Fibroblast of pulmonary artery (primary cell): ENCODE measurements around the gene TENM4.

Source experiments
- DNase-seq: peaks from one replicate; pipeline ENCODE4 v3.0.0-alpha.2; 2010; ENCODE audit warnings: low read depth
- H3K4me3 ChIP-seq: replicated peaks from 2 replicates; pipeline ENCODE4 v1.5.1; 2011; ENCODE audit warnings: low read depth, mild to moderate bottlenecking, control low read depth, low read length, moderate library complexity
- TF ChIP-seq, protein P1 (sequence below): IDR thresholded peaks from 2 replicates; pipeline ENCODE4 v1.5.1; 2011; ENCODE audit warnings: mild to moderate bottlenecking, control low read depth, low read length, inconsistent platforms; ENCODE audit errors: missing control alignments

Gene TENM4

DNA sequence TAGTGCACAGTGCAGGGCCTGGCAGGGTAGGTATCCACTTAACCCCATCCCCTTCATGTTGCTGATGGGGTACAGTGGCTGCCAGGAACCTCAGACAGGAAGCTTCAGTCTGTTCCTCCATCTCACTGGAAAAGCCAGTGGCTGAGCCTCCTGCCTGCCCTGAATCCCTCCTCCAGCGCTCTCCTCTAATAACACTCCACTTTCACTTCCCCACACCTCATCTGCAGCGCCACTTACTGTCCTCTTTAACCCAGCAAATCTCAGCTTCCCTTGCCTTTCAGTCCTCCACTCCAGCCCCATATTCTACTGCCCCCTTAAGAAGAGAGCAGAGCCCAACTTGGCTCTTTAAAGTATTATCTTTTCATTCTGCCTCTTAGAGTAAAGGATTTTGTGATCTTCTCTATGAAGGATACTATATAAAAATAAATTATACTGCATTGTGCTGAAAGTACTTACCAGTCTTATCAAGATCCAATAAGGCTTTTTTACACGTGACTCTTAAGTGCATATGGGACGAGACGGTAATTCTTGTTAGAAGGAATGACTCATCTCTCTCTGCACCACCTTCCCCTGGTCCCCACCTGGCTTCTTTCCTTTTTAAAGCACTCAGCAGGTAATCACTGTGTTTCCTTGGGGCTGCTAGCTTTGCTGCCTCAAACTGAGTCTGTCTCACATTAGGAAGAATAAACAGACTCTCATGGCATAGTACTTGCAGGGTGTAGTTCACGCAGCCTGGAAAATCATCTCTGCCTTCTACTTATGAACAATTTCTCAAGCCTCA, 628.1 kb downstream of the TENM4 start:
- no peak for DNase-seq
- no peak overlapping the region for H3K4me3 ChIP-seq
- TF ChIP-seq, protein P1, sequence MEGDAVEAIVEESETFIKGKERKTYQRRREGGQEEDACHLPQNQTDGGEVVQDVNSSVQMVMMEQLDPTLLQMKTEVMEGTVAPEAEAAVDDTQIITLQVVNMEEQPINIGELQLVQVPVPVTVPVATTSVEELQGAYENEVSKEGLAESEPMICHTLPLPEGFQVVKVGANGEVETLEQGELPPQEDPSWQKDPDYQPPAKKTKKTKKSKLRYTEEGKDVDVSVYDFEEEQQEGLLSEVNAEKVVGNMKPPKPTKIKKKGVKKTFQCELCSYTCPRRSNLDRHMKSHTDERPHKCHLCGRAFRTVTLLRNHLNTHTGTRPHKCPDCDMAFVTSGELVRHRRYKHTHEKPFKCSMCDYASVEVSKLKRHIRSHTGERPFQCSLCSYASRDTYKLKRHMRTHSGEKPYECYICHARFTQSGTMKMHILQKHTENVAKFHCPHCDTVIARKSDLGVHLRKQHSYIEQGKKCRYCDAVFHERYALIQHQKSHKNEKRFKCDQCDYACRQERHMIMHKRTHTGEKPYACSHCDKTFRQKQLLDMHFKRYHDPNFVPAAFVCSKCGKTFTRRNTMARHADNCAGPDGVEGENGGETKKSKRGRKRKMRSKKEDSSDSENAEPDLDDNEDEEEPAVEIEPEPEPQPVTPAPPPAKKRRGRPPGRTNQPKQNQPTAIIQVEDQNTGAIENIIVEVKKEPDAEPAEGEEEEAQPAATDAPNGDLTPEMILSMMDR, result no peak

DNA sequence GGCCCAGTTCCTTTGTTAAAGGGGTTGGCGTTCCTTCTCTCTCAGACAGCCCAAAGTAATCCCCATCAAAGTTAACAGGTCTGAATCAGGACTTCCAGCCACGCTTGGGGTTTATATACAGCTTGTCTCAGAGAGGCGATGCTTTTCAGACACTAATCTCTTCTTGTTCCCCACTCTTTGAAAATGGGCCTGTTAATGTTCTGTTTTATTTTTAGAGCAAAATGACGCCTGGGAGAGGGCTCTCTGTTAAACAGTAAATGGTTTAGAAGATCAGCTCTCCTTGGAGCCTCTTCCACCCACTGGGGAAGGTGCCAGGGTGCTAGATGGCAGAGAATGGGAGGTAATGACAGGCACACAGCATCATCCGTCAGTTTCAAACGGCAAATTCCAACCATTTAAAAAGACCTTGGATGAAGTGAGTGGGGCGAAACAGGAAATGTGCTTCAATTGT, 630.2 kb downstream of the TENM4 start:
- TF ChIP-seq, protein P1, result no peak
- DNase-seq, result no peak
- no peak overlapping the region for H3K4me3 ChIP-seq

DNA sequence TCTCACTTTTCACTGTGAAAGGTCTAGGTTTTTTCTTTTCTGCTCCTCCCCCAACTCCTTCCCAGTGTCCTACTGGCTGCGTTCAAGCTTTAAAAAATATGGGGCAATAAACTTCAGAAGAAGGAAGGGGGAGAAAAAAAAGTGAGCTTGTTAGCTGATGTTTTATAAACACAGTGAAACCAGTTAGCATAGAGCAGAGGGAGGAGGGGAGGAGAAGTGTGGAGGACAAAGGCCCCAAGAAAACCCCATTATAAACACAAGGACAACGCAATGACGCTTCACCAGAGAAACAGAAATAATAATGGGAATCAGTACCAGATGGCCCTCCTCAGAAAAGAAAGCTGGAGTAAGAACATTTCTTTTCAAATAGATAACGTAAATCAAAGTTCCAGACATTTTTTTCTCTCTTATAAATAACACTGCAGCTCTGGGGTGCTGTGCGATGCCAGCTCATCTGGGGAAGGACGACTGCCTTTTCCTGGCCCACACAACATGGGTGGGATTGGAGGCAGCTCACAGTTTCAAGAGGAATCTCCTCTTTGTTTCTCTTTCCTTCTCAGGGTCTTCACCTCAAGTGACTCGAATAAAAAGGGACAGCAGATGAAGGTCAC, 630.8 kb downstream of the TENM4 start:
- H3K4me3 ChIP-seq, result no peak overlapping the region
- TF ChIP-seq, protein P1, result no peak
- DNase-seq, result no peak

GRCh38 chr11:78808923-78809322, 631.9 kb downstream of the TENM4 start:
- TF ChIP-seq, protein P1, result no peak
- H3K4me3 ChIP-seq, result no peak overlapping the region
- DNase-seq, result no peak

DNA sequence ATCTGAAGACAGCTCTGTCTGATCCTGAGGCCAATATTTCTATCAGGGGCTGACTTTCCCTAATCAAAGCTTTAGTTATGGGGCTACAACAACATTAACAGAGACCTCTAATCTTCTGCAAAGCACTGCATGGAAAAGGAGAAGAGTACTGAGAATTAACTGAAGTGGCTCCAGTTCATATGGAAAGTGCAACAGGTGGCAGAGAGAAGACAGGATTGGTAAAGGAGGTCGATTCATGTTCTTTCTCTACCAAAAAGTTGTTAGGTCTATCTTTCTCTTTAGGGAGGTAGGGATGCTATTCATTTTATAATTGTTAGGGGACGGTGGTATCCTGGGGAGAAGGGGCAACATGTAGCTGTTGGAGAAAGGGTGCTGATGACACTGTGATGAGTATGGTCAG, 633.5 kb downstream of the TENM4 start:
- TF ChIP-seq, protein P1, result no peak
- H3K4me3 ChIP-seq, result no peak overlapping the region
- no peak for DNase-seq

DNA sequence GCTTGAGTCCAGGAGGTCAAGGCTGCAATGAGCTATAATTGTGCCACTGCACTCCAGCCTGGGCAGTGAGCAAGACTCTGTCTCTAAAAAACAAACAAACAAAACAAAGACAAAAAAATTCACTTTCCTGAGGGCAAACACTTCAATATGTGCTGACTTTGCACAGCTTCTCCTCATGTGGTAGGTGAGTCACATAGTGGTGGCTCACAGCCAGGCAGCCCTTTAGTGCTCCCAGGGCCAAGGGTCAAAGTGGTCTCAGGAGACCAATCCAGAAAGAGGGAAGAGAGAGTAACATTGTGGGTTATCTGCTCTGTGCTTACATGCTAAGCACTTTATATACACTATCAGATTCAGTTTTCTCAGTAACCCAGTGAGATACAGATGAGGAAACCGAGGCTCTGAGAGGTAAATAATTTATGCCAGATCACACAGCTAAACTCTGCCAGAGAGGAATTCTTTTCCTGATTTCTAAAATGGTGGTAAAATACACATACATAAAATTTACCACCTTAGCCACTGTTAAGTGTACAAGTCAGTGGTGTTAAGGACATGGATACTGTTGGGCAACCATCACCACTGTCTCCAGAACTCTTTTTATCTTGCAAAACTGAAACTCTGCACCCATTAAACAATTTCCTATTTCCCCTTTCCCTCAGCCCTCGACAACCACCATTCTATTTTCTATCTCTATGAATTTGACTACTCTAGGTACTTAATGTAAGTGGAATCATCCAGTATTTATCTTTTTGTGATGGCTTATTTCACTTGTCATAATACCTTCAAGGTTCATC, 634.4 kb downstream of the TENM4 start:
- DNase-seq, result peak; percentile 20
- H3K4me3 ChIP-seq, result no peak overlapping the region
- TF ChIP-seq, protein P1, result no peak
